A549 treated with ZK216348 at 1 μM for 4 hours (cell line): ENCODE measurements around the gene FGGY. TPM values are rescaled to one million over a fixed set of nuclear protein-coding genes. Genes with fewer than 3 reads are reported as not detected.

ENCODE experiments used
- total RNA-seq: library from RNA; stranded (reverse); fragments of 200-300 nt; extraction: Qiagen RNA extraction; gene quantifications from 5 replicates; pipeline ENCODE4 v1.2.3, GENCODE V29; 2022; ENCODE audit warnings: low read depth

FGGY gene, protein sequence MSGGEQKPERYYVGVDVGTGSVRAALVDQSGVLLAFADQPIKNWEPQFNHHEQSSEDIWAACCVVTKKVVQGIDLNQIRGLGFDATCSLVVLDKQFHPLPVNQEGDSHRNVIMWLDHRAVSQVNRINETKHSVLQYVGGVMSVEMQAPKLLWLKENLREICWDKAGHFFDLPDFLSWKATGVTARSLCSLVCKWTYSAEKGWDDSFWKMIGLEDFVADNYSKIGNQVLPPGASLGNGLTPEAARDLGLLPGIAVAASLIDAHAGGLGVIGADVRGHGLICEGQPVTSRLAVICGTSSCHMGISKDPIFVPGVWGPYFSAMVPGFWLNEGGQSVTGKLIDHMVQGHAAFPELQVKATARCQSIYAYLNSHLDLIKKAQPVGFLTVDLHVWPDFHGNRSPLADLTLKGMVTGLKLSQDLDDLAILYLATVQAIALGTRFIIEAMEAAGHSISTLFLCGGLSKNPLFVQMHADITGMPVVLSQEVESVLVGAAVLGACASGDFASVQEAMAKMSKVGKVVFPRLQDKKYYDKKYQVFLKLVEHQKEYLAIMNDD
- 2.5 to 3.1 TPM (median 2.7 TPM) in 5 replicates for total RNA-seq

GRCh38 chr1:59296358-59297256 lies at the start of gene FGGY:
Gene FGGY, plus strand, starts transcription at chr1:59297094. Its CDS starts 24,456 bp downstream, at chr1:59321550.

